Tibial nerve (tissue), 4 donors: ENCODE results near the gene GRIK4. TPM values are rescaled to one million over a fixed set of nuclear protein-coding genes. Genes with fewer than 3 reads are reported as not detected.

Source experiments
- DNase-seq, 2 donors: peaks; one replicate each; pipeline ENCODE4 v3.0.0-alpha.2; 2019; ENCODE audit warnings: low spot score in 2 of 2
- H3K27ac ChIP-seq, 4 donors: fragments of 200-600 bp; sonication (generic) in 3 of 4; one replicate each; pipeline ENCODE4 v1.5.1; 2017 to 2019; ENCODE audit warnings: mild to moderate bottlenecking in 1 of 4
- H3K27me3 ChIP-seq, 2 donors: fragments of 200-600 bp; sonication (generic) in 1 of 2; one replicate each; pipeline versions ENCODE4 v1.5.1 to v1.6.0; 2017 to 2019
- H3K36me3 ChIP-seq, 3 donors: fragments of 200-600 bp; sonication (generic); one replicate each; pipeline ENCODE4 v1.5.1; 2018 to 2019
- H3K4me1 ChIP-seq, 4 donors: fragments of 200-600 bp; sonication (generic) in 3 of 4; one replicate each; pipeline ENCODE4 v1.5.1; 2017 to 2019
- H3K4me3 ChIP-seq, 4 donors: fragments of 200-600 bp; sonication (generic) in 3 of 4; one replicate each; pipeline ENCODE4 v1.5.1; 2017 to 2019; ENCODE audit warnings: mild to moderate bottlenecking in 1 of 4, moderate library complexity in 1 of 4
- H3K9me3 ChIP-seq, 4 donors: fragments of 200-600 bp; sonication (generic) in 3 of 4; one replicate each; pipeline ENCODE4 v1.5.1; 2017 to 2019
- CTCF ChIP-seq, 5 experiments: fragments of 200-600 bp in 3 of 5; fragments of 450-650 bp in 2 of 5; sonication (generic) in 3 of 5; IDR thresholded peaks; one replicate each; pipeline ENCODE4 v1.5.1; 2016 to 2019; ENCODE audit warnings: antibody characterized with exemption in 5 of 5, mild to moderate bottlenecking in 3 of 5, moderate library complexity in 2 of 5
- EP300 ChIP-seq, 2 donors: sonication (generic); formaldehyde crosslinking; IDR thresholded peaks; one replicate each; pipeline ENCODE4 v1.6.1; 2017; ENCODE audit warnings: antibody characterized with exemption in 2 of 2, mild to moderate bottlenecking in 1 of 2
- POLR2A ChIP-seq, 2 donors: fragments of 450-650 bp; IDR thresholded peaks; one replicate each; pipeline ENCODE4 v1.6.1; 2017; ENCODE audit warnings: antibody characterized with exemption in 2 of 2, mild to moderate bottlenecking in 2 of 2, moderate library complexity in 2 of 2
- WGBS, 2 donors: methylation state at CpG; one replicate each; pipeline ENCODE4 v1.1.5; 2018; 5-methylcytosine and 5-hydroxymethylcytosine counted together
- total RNA-seq, 4 donors: library from RNA; depleted of rRNA; stranded (reverse); fragments of >200 nt; gene quantifications; one replicate each; pipeline ENCODE4 v1.1.0, GENCODE V29; 2016

The GRIK4 gene
- total RNA-seq, 4 donors from 2014 or later, result 0.22 to 0.98 TPM; not detected in 2

- DNase-seq, result no peak
- 88 to 92% methylated on average over 8 of the region's 8 CpGs for WGBS, 2 donors
- TF ChIP-seq CTCF (IDR thresholded peaks at IDR 0.05), result no peak
- TF ChIP-seq POLR2A (IDR thresholded peaks at IDR 0.05), result no peak
- no peak for TF ChIP-seq EP300 (IDR thresholded peaks at IDR 0.05)
Observed at GRCh38 chr11:120568572-120569307, 57.2 kb downstream of the GRIK4 start.

DNA sequence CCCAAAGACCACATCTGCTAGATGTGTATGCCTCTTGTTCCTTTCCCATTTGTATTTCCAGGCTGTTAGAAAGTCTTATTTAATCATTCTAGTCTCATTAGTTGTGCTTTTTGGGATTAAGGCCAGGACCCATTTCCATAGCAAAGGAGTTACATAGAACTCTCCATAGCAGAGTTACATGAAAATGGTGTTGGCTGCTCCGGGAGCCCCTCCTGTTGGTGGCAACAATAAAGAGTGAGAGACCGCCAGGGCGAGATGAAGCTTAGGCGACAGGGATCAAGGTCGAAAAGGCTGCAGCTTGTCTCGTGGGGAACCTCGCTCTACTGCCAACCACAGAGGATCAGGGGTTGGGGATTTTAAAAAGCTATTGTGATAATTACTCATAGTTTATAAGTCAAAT is 58.3 kb downstream of the GRIK4 start:
- TF ChIP-seq CTCF (IDR thresholded peaks at IDR 0.05) (no peak), POLR2A (IDR thresholded peaks at IDR 0.05) (no peak), EP300 (IDR thresholded peaks at IDR 0.05) (no peak)
- WGBS, 2 donors, result 63 to 65% methylated on average over 7 of the region's 7 CpGs
- Histone ChIP-seq H3K4me3 (no peak overlapping the region), H3K27me3 (no peaks in the 10 kb centered on the region), H3K27ac (no peak overlapping the region), H3K36me3 (no peaks in the 10 kb centered on the region), H3K9me3 (peaks cover 0 to 4% (median 0%) of the 10 kb centered on the region in 4 donors), H3K4me1 (peaks cover 0 to 16% (median 5%) of the 10 kb centered on the region in 4 donors)
- no peak for DNase-seq

More at GRCh38 chr11:120568572-120569307, 57.2 kb downstream of the GRIK4 start:
- H3K9me3 ChIP-seq, result peaks cover 0 to 4% (median 0%) of the 10 kb centered on the region in 4 donors
- no peak overlapping the region for H3K4me3 ChIP-seq
- H3K27me3 ChIP-seq, result peaks cover 0 to 9% of the 10 kb centered on the region in 2 donors
- peaks cover 0 to 27% (median 11%) of the 10 kb centered on the region in 4 donors for H3K4me1 ChIP-seq
- no peak overlapping the region for H3K27ac ChIP-seq
- H3K36me3 ChIP-seq, result no peaks in the 10 kb centered on the region

DNA sequence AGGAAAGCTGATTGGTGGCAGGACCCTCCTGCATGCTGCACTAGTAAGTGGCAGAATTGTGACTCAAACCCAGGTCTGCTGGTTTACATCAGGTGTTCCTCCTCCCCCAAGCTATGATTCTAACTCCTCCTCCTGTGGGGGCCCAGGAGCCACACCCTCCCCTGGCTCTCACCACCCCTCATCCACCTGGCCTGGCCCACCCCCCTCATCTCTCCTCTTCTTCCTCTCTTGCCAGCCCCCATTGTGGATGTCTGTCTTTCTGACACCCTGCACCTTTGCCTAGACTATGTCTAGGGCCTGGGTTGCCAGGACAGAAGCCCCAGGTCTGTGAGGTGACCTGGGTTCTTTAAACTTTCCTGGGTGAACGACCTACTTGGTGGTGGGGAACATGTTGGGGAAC is 59.9 kb downstream of the GRIK4 start:
- H3K4me3 ChIP-seq, result no peak overlapping the region
- H3K9me3 ChIP-seq, result peaks cover 0 to 4% (median 0%) of the 10 kb centered on the region in 4 donors
- H3K4me1 ChIP-seq, result peaks cover 0 to 2% (median 0%) of the 10 kb centered on the region in 4 donors
- H3K27me3 ChIP-seq, result no peaks in the 10 kb centered on the region
- no peak overlapping the region for H3K27ac ChIP-seq
- WGBS, 2 donors, result 58 to 63% methylated on average over 1 of the region's 1 CpG
- no peaks in the 10 kb centered on the region for H3K36me3 ChIP-seq
- TF ChIP-seq EP300 (IDR thresholded peaks at IDR 0.05) (no peak), POLR2A (IDR thresholded peaks at IDR 0.05) (no peak), CTCF (IDR thresholded peaks at IDR 0.05) (no peak)
- no peak for DNase-seq

DNA sequence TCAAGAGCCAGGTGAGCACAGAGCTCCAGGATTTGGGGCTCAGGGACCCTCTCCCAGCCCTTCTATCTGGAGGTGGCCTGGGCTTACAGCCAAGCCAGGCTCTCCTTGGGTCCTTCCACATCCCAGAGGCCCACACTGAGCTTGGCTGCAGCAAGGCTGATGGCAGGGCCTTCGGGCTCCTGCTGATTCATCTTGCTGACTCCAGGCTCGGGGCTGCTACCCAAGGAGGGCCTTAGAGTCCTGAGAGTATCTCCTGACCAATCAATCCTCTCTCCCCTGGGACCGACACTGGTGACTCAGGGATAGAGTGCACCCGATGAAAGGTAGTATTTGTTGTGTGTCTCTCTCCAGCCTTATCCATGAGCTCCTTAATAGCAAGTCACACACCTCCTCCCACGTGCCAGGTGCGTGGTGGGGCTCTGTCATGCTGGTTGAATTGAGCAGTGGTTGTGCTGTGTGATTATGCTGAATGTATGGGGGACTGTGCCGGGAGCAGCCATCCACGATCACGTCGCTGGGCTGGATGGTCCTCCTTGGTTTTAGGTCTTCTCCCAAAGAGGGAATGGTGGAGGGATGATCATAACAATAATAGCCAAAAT is 62.3 kb downstream of the GRIK4 start:
- WGBS, 2 donors, result 83 to 88% methylated on average over 9 to 10 of the region's 10 CpGs
- Histone ChIP-seq H3K4me1 (no peaks in the 10 kb centered on the region), H3K9me3 (peaks cover 0 to 4% (median 0%) of the 10 kb centered on the region in 4 donors), H3K27me3 (no peaks in the 10 kb centered on the region), H3K27ac (no peak overlapping the region), H3K36me3 (no peaks in the 10 kb centered on the region), H3K4me3 (no peak overlapping the region)
- no peak for DNase-seq
- TF ChIP-seq EP300 (IDR thresholded peaks at IDR 0.05), result no peak
- TF ChIP-seq CTCF (IDR thresholded peaks at IDR 0.05), result no peak
- no peak for TF ChIP-seq POLR2A (IDR thresholded peaks at IDR 0.05)

DNA sequence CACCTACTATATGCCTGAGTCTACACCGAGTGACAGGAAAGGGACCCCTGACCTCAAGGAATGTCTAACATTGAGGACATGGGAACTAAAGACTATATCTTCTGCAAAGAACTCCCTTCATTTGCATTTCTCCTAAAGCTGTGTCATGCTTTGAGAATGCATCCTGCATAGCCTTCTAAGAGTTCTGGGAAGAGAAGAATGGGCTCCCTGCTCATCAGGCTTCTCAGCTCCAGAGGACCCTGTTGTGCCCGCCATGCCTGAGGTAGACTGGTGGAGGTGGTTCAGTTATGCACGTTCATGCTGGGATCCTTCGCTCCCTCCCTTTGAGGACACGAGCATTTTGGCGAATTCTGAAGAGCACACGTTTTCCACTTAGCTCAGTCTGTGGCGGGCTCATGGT is 63.3 kb downstream of the GRIK4 start:
- Histone ChIP-seq H3K9me3 (peaks cover 0 to 4% (median 0%) of the 10 kb centered on the region in 4 donors), H3K4me3 (no peak overlapping the region), H3K4me1 (no peaks in the 10 kb centered on the region), H3K27me3 (no peaks in the 10 kb centered on the region), H3K36me3 (no peaks in the 10 kb centered on the region), H3K27ac (no peak overlapping the region)
- no peak for DNase-seq
- TF ChIP-seq POLR2A (IDR thresholded peaks at IDR 0.05) (no peak), EP300 (IDR thresholded peaks at IDR 0.05) (no peak), CTCF (IDR thresholded peaks at IDR 0.05) (no peak)
- 83 to 89% methylated on average over 8 of the region's 8 CpGs for WGBS, 2 donors
